Stimulated activated CD4-positive, alpha-beta T cell treated with anti-CD3 and anti-CD28 coated beads, Interleukin-4, amount 100 ng/mL, for 4 hours (primary cell): Measurements from ENCODE around the gene GALNT12.

ENCODE experiments used
- DNase-seq, 2 experiments: peaks; one replicate each; pipeline ENCODE4 v3.0.0-alpha.2; 2020

The GALNT12 gene

GRCh38 chr9:98783518-98784226, 23.8 kb upstream of the GALNT12 start:
- no peak for DNase-seq

- DNase-seq: no peak
These were observed 22.4 kb upstream of the GALNT12 start for GRCh38 chr9:98784831-98785806.

GRCh38 chr9:98786750-98787510, 20.5 kb upstream of the GALNT12 start:
- DNase-seq: no peak

GRCh38 chr9:98787766-98788335, 19.6 kb upstream of the GALNT12 start:
- DNase-seq: no peak

GRCh38 chr9:98789483-98790133, 17.9 kb upstream of the GALNT12 start:
- no peak for DNase-seq

- no peak for DNase-seq
These were observed 17.2 kb upstream of the GALNT12 start for GRCh38 chr9:98790134-98790841.

GRCh38 chr9:98790842-98791607, 16.4 kb upstream of the GALNT12 start:
- peak; percentile 17 to 58 for DNase-seq

GRCh38 chr9:98791608-98792490, 15.6 kb upstream of the GALNT12 start:
- no peak for DNase-seq

- DNase-seq: no peak
These were observed 14.4 kb upstream of the GALNT12 start for GRCh38 chr9:98793031-98793430.

GRCh38 chr9:98794802-98795201, 12.7 kb upstream of the GALNT12 start:
- DNase-seq: no peak

GRCh38 chr9:98795295-98795955, 12.0 kb upstream of the GALNT12 start:
- DNase-seq: no peak

GRCh38 chr9:98795970-98796363, 11.5 kb upstream of the GALNT12 start:
- peak in 1 of 2 experiments; percentile 24 for DNase-seq

- peak; percentile 75 to 89 for DNase-seq
These were observed 10.9 kb upstream of the GALNT12 start, which contains the start of gene ANKS6 for GRCh38 chr9:98796364-98797101. Gene ANKS6 (minus strand): TSS chr9:98796555. CDS start chr9:98796491, 64 bp downstream.

GRCh38 chr9:98797491-98797890, 10.0 kb upstream of the GALNT12 start:
- DNase-seq: no peak

GRCh38 chr9:98798254-98798653, 9.2 kb upstream of the GALNT12 start:
- DNase-seq: no peak

GRCh38 chr9:98801561-98801960, 5.9 kb upstream of the GALNT12 start:
- DNase-seq: no peak

GRCh38 chr9:98801969-98802371, 5.5 kb upstream of the GALNT12 start:
- DNase-seq: no peak

- no peak for DNase-seq
These were observed 3.4 kb upstream of the GALNT12 start for GRCh38 chr9:98804083-98804482.
